Pancreas (tissue), 10 donors: ENCODE measurements around the gene UBXN11. TPM values are rescaled to one million over a fixed set of nuclear protein-coding genes. Genes with fewer than 3 reads are reported as not detected.

Experiments
- ATAC-seq, 4 donors: fragments of 200-7000 bp; cut with Tn5 transposase; one replicate each; pipeline versions ENCODE4 v1.8.0 to v1.9.1; 2020; ENCODE audit warnings: mild to moderate bottlenecking in 4 of 4, moderate library complexity in 4 of 4
- DNase-seq, 6 donors: peaks; one replicate each; pipeline ENCODE4 v3.0.0-alpha.2; 2020
- FAIRE-seq: peaks from 2 replicates; lab custom pipeline; 2012; peaks lifted over from hg19 to GRCh38; lab: Jason Lieb, UNC
- H3K27ac ChIP-seq, 4 donors: fragments of 200-600 bp; sonication (generic); 1 replicate in 3 of 4; 2 replicates in 1 of 4; pipeline versions ENCODE4 v1.5.0 to v1.8.0; 2020
- H3K27me3 ChIP-seq, 4 donors: fragments of 200-600 bp; one replicate each; pipeline ENCODE4 v1.8.0; 2021
- H3K36me3 ChIP-seq, 3 donors: fragments of 200-600 bp; sonication (generic) in 1 of 3; one replicate each; pipeline versions ENCODE4 v1.5.0 to v1.8.0; 2020 to 2021
- H3K4me1 ChIP-seq, 3 donors: fragments of 200-600 bp; one replicate each; pipeline ENCODE4 v1.8.0; 2021
- H3K4me3 ChIP-seq, 4 donors: fragments of 200-600 bp; sonication (generic) in 2 of 4; one replicate each; pipeline versions ENCODE4 v1.5.0 to v1.8.0; 2020 to 2021
- H3K9me3 ChIP-seq, 4 donors: fragments of 200-600 bp; one replicate each; pipeline ENCODE4 v1.8.0; 2021
- WGBS, 2 donors: extraction: QIAGEN DNeasy Blood & Tissue Kit; methylation state at CpG; one replicate each; pipeline ENCODE4 v1.1.7; 2013; 5-methylcytosine and 5-hydroxymethylcytosine counted together
- intact Hi-C, 3 donors: fragments of 100-400 bp; cut with DNase I; formaldehyde crosslinking; loops; one replicate each; pipeline versions ENCODE4 v1.11.1 to v1.14.2; 2022
- polyA plus RNA-seq, 2 donors: library from polyadenylated mRNA; stranded (reverse); fragments of 200-250 nt; gene quantifications; one replicate each; pipeline ENCODE4 v1.2.3, GENCODE V29; 2013
- total RNA-seq, 6 donors: library from RNA; stranded (reverse); fragmentation: NEBNext Ultra II Directional in 4 of 6; extraction: Animal tissue kit (Norgen Biotek cat#: 25700) in 4 of 6; gene quantifications; one replicate each; pipeline versions ENCODE4 v1.2.1 to v1.2.4, GENCODE V29; 2021 to 2023
- TF ChIP-seq, protein P1 (sequence below), 4 donors: fragments of 200-600 bp; sonication (generic) in 3 of 4; IDR thresholded peaks; one replicate each; pipeline versions ENCODE4 v1.5.0 to v1.8.0; 2021; ENCODE audit warnings: antibody characterized with exemption in 4 of 4
- donor health status: healthy with polysubstance abuse.
- donor health status: DM: no; HTN: no; CAD: no; lungs with moderate emphysema.
- donor health status: DM: no; HTN: no; CAD: no.
- donor health status: control.
- donor health status: control.
- donor health status: Bipolar disorder and iron deficiency.
- donor health status: DM: yes; HTN: yes; CAD: no.
- donor health status: DM: no; HTN: no; CAD: no.
- donor health status: DM: no; HTN: no; CAD: no.
- donor health status: DM: yes; HTN: yes; CAD: no.

The UBXN11 gene
- total and polyA plus RNA-seq, 8 donors = 8.7 to 61.6 (median 13.9) TPM

DNA sequence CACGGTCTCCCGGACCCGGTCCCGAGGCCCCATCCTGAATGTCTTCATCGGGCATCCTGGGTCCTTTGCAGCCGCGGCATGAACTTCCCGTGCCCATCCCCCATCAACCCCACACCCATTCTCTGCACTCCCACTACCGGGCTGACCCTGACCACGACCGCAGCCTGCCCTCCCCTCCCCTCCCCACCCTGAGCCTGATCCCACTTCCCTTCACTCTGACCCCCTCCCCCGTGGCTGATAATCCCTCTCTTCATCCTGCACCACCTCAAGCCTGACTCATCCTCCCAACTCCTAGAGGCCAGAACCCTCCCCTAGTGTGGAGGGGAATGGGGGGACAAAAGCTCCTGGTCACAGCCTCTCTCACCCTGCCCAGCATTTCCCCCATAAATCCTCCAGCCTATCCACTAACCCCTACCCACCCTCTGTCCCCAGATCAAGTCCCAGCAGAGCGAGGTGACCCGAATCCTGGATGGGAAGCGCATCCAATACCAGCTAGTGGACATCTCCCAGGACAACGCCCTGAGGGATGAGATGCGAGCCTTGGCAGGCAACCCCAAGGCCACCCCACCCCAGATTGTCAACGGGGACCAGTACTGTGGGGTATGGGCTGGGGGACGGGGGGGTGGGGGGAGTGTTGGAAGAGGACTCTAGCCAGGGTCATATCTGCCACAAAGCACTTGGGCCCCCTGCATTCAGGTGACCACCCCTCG lies 25.9 kb downstream of the UBXN11 start:
- no peaks in the 10 kb centered on the region for H3K9me3 ChIP-seq
- peaks cover 33 to 52% (median 36%) of the 10 kb centered on the region in 3 donors for H3K4me1 ChIP-seq
- no peak for FAIRE-seq
- H3K27ac ChIP-seq = peak overlapping the region; percentile 85 to 95 (median 93)
- intact Hi-C loops = loop anchor here in 1 of 3 donors (5.0 kb wide), 1 partner anchor 42 kb away; no protein-coding TSS in a partner anchor
- DNase-seq = peak in 3 of 6 donors; percentile 29 to 56 (median 41)
- TF ChIP-seq, protein P1, sequence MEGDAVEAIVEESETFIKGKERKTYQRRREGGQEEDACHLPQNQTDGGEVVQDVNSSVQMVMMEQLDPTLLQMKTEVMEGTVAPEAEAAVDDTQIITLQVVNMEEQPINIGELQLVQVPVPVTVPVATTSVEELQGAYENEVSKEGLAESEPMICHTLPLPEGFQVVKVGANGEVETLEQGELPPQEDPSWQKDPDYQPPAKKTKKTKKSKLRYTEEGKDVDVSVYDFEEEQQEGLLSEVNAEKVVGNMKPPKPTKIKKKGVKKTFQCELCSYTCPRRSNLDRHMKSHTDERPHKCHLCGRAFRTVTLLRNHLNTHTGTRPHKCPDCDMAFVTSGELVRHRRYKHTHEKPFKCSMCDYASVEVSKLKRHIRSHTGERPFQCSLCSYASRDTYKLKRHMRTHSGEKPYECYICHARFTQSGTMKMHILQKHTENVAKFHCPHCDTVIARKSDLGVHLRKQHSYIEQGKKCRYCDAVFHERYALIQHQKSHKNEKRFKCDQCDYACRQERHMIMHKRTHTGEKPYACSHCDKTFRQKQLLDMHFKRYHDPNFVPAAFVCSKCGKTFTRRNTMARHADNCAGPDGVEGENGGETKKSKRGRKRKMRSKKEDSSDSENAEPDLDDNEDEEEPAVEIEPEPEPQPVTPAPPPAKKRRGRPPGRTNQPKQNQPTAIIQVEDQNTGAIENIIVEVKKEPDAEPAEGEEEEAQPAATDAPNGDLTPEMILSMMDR (IDR thresholded peaks at IDR 0.05) = no peak
- no peak for ATAC-seq
- no peaks in the 10 kb centered on the region for H3K27me3 ChIP-seq
- H3K36me3 ChIP-seq = no peaks in the 10 kb centered on the region
- WGBS, 2 donors = 28 to 39% methylated on average over 14 to 20 of the region's 20 CpGs
- peak overlapping the region; percentile 68 to 100 (median 80) for H3K4me3 ChIP-seq

- no peak for FAIRE-seq
These were observed 26.7 kb downstream of the UBXN11 start, which contains the start of gene SH3BGRL3 for GRCh38 chr1:26279456-26280332. TSS of gene SH3BGRL3 (plus strand) at chr1:26280086. CDS start at chr1:26280156, 70 bp downstream.

GRCh38 chr1:26278724-26279455 lies 27.5 kb downstream of the UBXN11 start:
- intact Hi-C loops = loop anchor here in 1 of 3 donors (5.0 kb wide), 1 partner anchor 38 kb away; the partner anchor contains the start of gene CD52
- no peak for FAIRE-seq

More at GRCh38 chr1:26279456-26280332, 26.7 kb downstream of the UBXN11 start, which contains the start of gene SH3BGRL3:
- Histone ChIP-seq H3K27ac (peak within 1 kb of the TSS; percentile 85 to 95 (median 93)), H3K4me3 (peak within 1 kb of the TSS; percentile 68 to 100 (median 80)), H3K4me1 (peaks cover 33 to 57% (median 36%) of the 10 kb centered on the region in 3 donors), H3K9me3 (no peaks in the 10 kb centered on the region), H3K27me3 (no peaks in the 10 kb centered on the region), H3K36me3 (no peaks in the 10 kb centered on the region)
- ATAC-seq (peak; percentile 84 to 87 (median 86)), DNase-seq (peak; percentile 88 to 95 (median 90))
- intact Hi-C loops = loop anchor here in 2 of 3 donors (5.0 kb wide), 2 partner anchors 38 to 43 kb away; partner anchors contain the start of gene CD52 (in 1 of the 2)
- 1 to 3% methylated on average over 23 to 66 of the region's 66 CpGs for WGBS, 2 donors
- TF ChIP-seq, protein P1 (IDR thresholded peaks at IDR 0.05) = no peak

DNA sequence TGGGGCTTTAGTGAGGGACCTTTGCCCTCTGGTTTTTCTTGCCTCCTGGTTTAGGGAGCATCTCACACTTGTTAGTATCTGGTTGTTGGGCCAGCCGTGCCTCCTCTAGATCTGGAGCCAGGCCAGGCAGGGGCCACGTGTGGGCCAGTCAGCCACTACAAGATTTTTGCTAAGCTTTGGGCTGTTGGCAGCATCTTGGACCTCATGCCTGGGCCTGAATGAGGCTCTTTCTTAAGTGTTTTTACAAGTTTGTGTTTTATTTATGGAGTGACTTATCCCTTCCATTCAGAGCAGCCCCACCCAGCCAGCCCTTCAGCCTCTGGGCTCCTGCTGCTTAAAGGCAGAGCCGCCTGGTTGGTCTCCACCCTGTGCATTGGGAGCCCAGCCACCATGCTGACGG lies 28.1 kb downstream of the UBXN11 start:
- DNase-seq (no peak), FAIRE-seq (no peak), ATAC-seq (no peak)
- Histone ChIP-seq H3K36me3 (no peaks in the 10 kb centered on the region), H3K27me3 (no peaks in the 10 kb centered on the region), H3K9me3 (no peaks in the 10 kb centered on the region), H3K4me3 (no peak overlapping the region), H3K4me1 (peaks cover 33 to 53% (median 36%) of the 10 kb centered on the region in 3 donors), H3K27ac (peak overlapping the region; percentile 62 to 93 (median 89))
- intact Hi-C loops = loop anchor here in 1 of 3 donors (5.0 kb wide), 1 partner anchor 39 kb away; the partner anchor contains the start of gene CD52
- 60 to 64% methylated on average over 4 of the region's 4 CpGs for WGBS, 2 donors
- TF ChIP-seq, protein P1 (IDR thresholded peaks at IDR 0.05) = no peak

More at GRCh38 chr1:26278724-26279455, 27.5 kb downstream of the UBXN11 start:
- H3K27ac ChIP-seq = peak overlapping the region; percentile 85 to 95 (median 93)
- no peaks in the 10 kb centered on the region for H3K9me3 ChIP-seq
- no peaks in the 10 kb centered on the region for H3K36me3 ChIP-seq
- ATAC-seq (peak in 3 of 4 donors; percentile 1 to 22 (median 5)), DNase-seq (peak in 2 of 6 donors; percentile 39 to 46)
- H3K4me3 ChIP-seq = peak overlapping the region in 3 of 4 donors; percentile 68 to 100 (median 84)
- TF ChIP-seq, protein P1 (IDR thresholded peaks at IDR 0.05) = no peak
- WGBS, 2 donors = 49 to 55% methylated on average over 9 of the region's 9 CpGs
- H3K4me1 ChIP-seq = peaks cover 33 to 53% (median 36%) of the 10 kb centered on the region in 3 donors
- H3K27me3 ChIP-seq = no peaks in the 10 kb centered on the region
